ENCODE measurements around the gene GOLGA6C. TPM values are rescaled to one million over a fixed set of nuclear protein-coding genes. Genes with fewer than 3 reads are reported as not detected.
"Not testable (repeated sequence)": the region's sequence is repeated elsewhere in the genome, so short reads cannot be mapped to it uniquely, and the experiment has no call there.

Gene GOLGA6C
- polyA plus RNA-seq, 4 donors = not detected

- DNase-seq (ENCODE audit: low read depth in 4 of 4, low spot score in 2 of 4) = no peak
Observed at GRCh38 chr15:75309711-75310110, 51.6 kb downstream of the GOLGA6C start.

GRCh38 chr15:75312548-75312947 lies 54.4 kb downstream of the GOLGA6C start:
- DNase-seq (ENCODE audit: low read depth in 4 of 4, low spot score in 2 of 4) = not testable (repeated sequence)

GRCh38 chr15:75313116-75313845 lies 55.1 kb downstream of the GOLGA6C start:
- DNase-seq (ENCODE audit: low read depth in 4 of 4, low spot score in 2 of 4) = no peak

- DNase-seq (ENCODE audit: low read depth in 4 of 4, low spot score in 2 of 4) = no peak
Observed at GRCh38 chr15:75314552-75315290, 56.6 kb downstream of the GOLGA6C start.

- DNase-seq (ENCODE audit: low read depth in 4 of 4, low spot score in 2 of 4) = not testable (repeated sequence)
Observed at GRCh38 chr15:75319231-75319897, 61.2 kb downstream of the GOLGA6C start.

Other genes with a start within 250 kb of the GOLGA6C start
- gene PPCDC, start 234.7 kb upstream of the GOLGA6C start, polyA plus RNA-seq (ENCODE audit: insufficient read length in 4 of 4) = 10 to 100 TPM; 11.1 to 15.1 (median 14.3) TPM
- 10 to 100 TPM in 2 of 4 donors, 1 to 10 TPM in 2; 7.7 to 11.5 (median 9.9) TPM for gene C15orf39, start 56.5 kb upstream of the GOLGA6C start, polyA plus RNA-seq (ENCODE audit: insufficient read length in 4 of 4)
- under 1 TPM; 0.14 to 0.47 (median 0.19) TPM for gene GOLGA6D, start 24.5 kb downstream of the GOLGA6C start, polyA plus RNA-seq (ENCODE audit: insufficient read length in 4 of 4)
- gene COMMD4, start 77.7 kb downstream of the GOLGA6C start, polyA plus RNA-seq (ENCODE audit: insufficient read length in 4 of 4) = 100 to 1,000 TPM in 3 of 4 donors, 10 to 100 TPM in 1; 95.3 to 124 (median 105) TPM
- 10 to 100 TPM; 12.3 to 40.8 (median 26.6) TPM for gene NEIL1, start 88.7 kb downstream of the GOLGA6C start, polyA plus RNA-seq (ENCODE audit: insufficient read length in 4 of 4)
- gene MAN2C1, start 110.3 kb downstream of the GOLGA6C start, polyA plus RNA-seq (ENCODE audit: insufficient read length in 4 of 4) = 100 to 1,000 TPM in 2 of 4 donors, 10 to 100 TPM in 2; 80.9 to 278 (median 177) TPM
- gene SIN3A, start 193.4 kb downstream of the GOLGA6C start, polyA plus RNA-seq (ENCODE audit: insufficient read length in 4 of 4) = 10 to 100 TPM; 50.7 to 56.9 (median 55.4) TPM

Data from left renal cortex interstitium (tissue), 4 donors.